ENCODE data around the gene TLR10. TPM values are rescaled to one million over a fixed set of nuclear protein-coding genes. Genes with fewer than 3 reads are reported as not detected.

Gene TLR10
- total RNA-seq, 1 experiment from 2014 or later, result not detected

- H3K9me3 Mint-ChIP-seq (ENCODE audit: low read depth, unreplicated experiment), result peaks cover 2% of the 10 kb centered on the region
- H3K27me3 Mint-ChIP-seq (ENCODE audit: unreplicated experiment), result peaks cover 17% of the 10 kb centered on the region
- no peak overlapping the region for H3K27ac Mint-ChIP-seq (ENCODE audit: unreplicated experiment)
- peaks cover 22% of the 10 kb centered on the region for H3K4me1 Mint-ChIP-seq (ENCODE audit: low read depth, unreplicated experiment)
- H3K36me3 Mint-ChIP-seq (ENCODE audit: insufficient read depth, unreplicated experiment), result no peaks in the 10 kb centered on the region
- no peak for TF ChIP-seq CTCF (IDR thresholded peaks at IDR 0.05; ENCODE audit: unreplicated experiment)
- CTCF ChIA-PET, result no interaction called here
- intact Hi-C loops (cut with micrococcal nuclease; ENCODE audit: unreplicated experiment), result no loop called here
- H3K4me3 Mint-ChIP-seq (ENCODE audit: low read depth, unreplicated experiment), result no peak overlapping the region
- no TSS peak for BruUV-seq (replicated peaks)
- no peak for DNase-seq
Observed at GRCh38 chr4:38823766-38824165, 41.0 kb upstream of the TLR10 start.

- Mint-ChIP-seq H3K9me3 (ENCODE audit: low read depth, unreplicated experiment) (peaks cover 2% of the 10 kb centered on the region), H3K4me1 (ENCODE audit: low read depth, unreplicated experiment) (peaks cover 22% of the 10 kb centered on the region), H3K27me3 (ENCODE audit: unreplicated experiment) (peaks cover 17% of the 10 kb centered on the region), H3K27ac (ENCODE audit: unreplicated experiment) (no peak overlapping the region), H3K4me3 (ENCODE audit: low read depth, unreplicated experiment) (no peak overlapping the region), H3K36me3 (ENCODE audit: insufficient read depth, unreplicated experiment) (no peaks in the 10 kb centered on the region)
- BruUV-seq (replicated peaks), result no TSS peak
- intact Hi-C loops (cut with micrococcal nuclease; ENCODE audit: unreplicated experiment), result no loop called here
- CTCF ChIA-PET, result no interaction called here
- no peak for DNase-seq
- no peak for TF ChIP-seq CTCF (IDR thresholded peaks at IDR 0.05; ENCODE audit: unreplicated experiment)
Observed at GRCh38 chr4:38822748-38823303, 40.0 kb upstream of the TLR10 start.

GRCh38 chr4:38821739-38822138 is 38.9 kb upstream of the TLR10 start:
- no peak for DNase-seq
- no peak overlapping the region for H3K27ac Mint-ChIP-seq (ENCODE audit: unreplicated experiment)

GRCh38 chr4:38820329-38821061 is 37.7 kb upstream of the TLR10 start:
- Mint-ChIP-seq H3K9me3 (ENCODE audit: low read depth, unreplicated experiment) (peaks cover 2% of the 10 kb centered on the region), H3K27ac (ENCODE audit: unreplicated experiment) (no peak overlapping the region), H3K4me3 (ENCODE audit: low read depth, unreplicated experiment) (no peak overlapping the region), H3K27me3 (ENCODE audit: unreplicated experiment) (peaks cover 5% of the 10 kb centered on the region), H3K4me1 (ENCODE audit: low read depth, unreplicated experiment) (peaks cover 22% of the 10 kb centered on the region), H3K36me3 (ENCODE audit: insufficient read depth, unreplicated experiment) (no peaks in the 10 kb centered on the region)
- intact Hi-C loops (cut with micrococcal nuclease; ENCODE audit: unreplicated experiment), result no loop called here
- no peak for TF ChIP-seq CTCF (IDR thresholded peaks at IDR 0.05; ENCODE audit: unreplicated experiment)
- BruUV-seq (replicated peaks), result no TSS peak
- DNase-seq, result no peak
- CTCF ChIA-PET, result no interaction called here

More at GRCh38 chr4:38821739-38822138, 38.9 kb upstream of the TLR10 start:
- CTCF ChIA-PET, result no interaction called here
- intact Hi-C loops (cut with micrococcal nuclease; ENCODE audit: unreplicated experiment), result no loop called here
- BruUV-seq (replicated peaks), result no TSS peak
- peaks cover 17% of the 10 kb centered on the region for H3K27me3 Mint-ChIP-seq (ENCODE audit: unreplicated experiment)
- H3K4me1 Mint-ChIP-seq (ENCODE audit: low read depth, unreplicated experiment), result peaks cover 22% of the 10 kb centered on the region
- H3K9me3 Mint-ChIP-seq (ENCODE audit: low read depth, unreplicated experiment), result peaks cover 2% of the 10 kb centered on the region
- H3K4me3 Mint-ChIP-seq (ENCODE audit: low read depth, unreplicated experiment), result no peak overlapping the region
- H3K36me3 Mint-ChIP-seq (ENCODE audit: insufficient read depth, unreplicated experiment), result no peaks in the 10 kb centered on the region
- no peak for TF ChIP-seq CTCF (IDR thresholded peaks at IDR 0.05; ENCODE audit: unreplicated experiment)
